Measurements from ENCODE around the gene DDI1.

The DDI1 gene

DNA sequence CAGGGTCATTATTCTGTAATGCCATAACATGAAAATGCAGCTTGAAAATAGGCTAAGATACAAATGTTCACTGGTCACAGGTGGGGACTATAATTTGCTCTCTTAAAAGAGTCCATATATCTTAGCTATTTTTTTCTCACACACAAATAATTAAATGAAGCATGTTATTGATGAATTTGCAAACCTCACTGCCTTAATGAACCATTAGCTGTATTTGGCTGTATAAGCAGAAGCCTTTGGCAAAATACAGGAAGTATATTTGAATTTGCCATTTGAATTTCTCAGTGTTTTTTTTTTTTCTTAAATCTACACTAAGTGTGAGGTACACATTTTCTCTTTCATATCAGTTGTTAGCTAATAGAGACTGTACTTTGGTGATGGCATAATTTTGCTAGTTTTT lies 38.7 kb downstream of the DDI1 start:
- in situ Hi-C loops (cut with HindIII; ENCODE audit: low sequenced_read_pairs), result no loop called here

GRCh38 chr11:104075706-104076105 lies 39.3 kb downstream of the DDI1 start:
- in situ Hi-C loops (cut with HindIII; ENCODE audit: low sequenced_read_pairs), result no loop called here

DNA sequence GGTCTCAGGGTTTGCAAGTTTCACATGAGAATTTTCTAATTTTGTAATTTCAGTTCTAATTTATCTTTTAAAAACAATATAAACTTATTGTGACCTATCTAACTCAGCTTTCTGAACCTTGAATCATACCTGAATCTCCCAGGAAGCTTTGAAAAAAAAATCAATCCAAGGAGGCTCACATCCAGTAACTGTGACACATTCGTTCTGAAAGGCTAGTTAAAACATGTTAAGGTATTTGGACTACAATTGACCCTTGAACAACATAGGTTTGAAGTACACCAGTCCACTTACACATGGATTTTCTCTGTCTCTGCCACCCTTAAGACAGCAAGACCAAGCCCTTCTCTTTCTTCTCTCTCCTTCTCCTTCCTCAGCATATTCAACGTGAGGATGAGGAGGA lies 40.0 kb downstream of the DDI1 start:
- in situ Hi-C loops (cut with HindIII; ENCODE audit: low sequenced_read_pairs), result no loop called here

- in situ Hi-C loops (cut with HindIII; ENCODE audit: low sequenced_read_pairs), result no loop called here
These were observed 41.8 kb downstream of the DDI1 start for GRCh38 chr11:104078245-104078644.

DNA sequence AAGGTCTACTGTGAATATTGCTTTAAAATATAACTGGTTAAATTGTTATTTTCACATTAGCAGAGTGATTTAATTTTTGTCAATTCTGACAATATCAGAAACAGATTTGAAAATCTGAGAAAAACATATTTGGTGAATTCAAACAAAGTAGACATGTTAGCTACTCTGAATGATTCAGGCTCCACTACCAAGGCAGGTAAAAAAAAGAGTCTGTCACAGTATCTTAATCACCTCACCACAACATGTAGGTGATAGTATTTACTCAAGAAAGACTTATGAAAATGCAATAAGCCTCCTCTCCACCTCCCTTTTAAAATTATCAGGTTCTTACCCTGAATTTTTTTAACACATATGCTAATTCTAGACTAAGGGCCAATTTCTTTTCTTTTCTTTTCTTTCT lies 42.6 kb downstream of the DDI1 start:
- in situ Hi-C loops (cut with HindIII; ENCODE audit: low sequenced_read_pairs), result no loop called here

DNA sequence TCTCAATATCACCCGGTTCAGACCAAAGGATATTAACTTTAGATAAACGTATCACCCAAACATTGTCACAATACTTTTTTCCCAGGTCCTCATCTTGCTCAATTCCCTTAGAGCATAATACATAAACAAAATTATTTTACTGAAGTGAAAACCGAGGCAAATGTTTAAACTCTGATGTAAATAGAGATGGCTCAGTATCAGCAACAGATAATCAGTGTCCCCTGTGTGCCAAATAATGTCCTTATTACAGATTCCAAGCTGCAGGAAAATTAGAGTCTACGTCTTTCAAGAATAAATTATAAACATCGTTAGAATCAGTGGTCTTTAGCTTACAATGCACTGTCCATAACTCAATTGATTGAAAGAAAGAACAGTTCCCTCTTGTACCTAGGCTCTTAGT lies 50.2 kb downstream of the DDI1 start:
- in situ Hi-C loops (cut with HindIII; ENCODE audit: low sequenced_read_pairs), result no loop called here
